GM18870 (cell line): ENCODE data around the gene TSHR.
"Not testable (repeated sequence)": the region's sequence is repeated elsewhere in the genome, so short reads cannot be mapped to it uniquely, and the experiment has no call there.

Experiments used
- ATAC-seq: cut with Tn5 transposase; IDR thresholded peaks from one replicate; pipeline ENCODE4 v1.9.1; 2021; ENCODE audit warnings: moderate library complexity; ENCODE audit not compliant: unreplicated experiment

The TSHR gene

GRCh38 chr14:80992580-80992979, 37.2 kb downstream of the TSHR start:
- no peak for ATAC-seq

- ATAC-seq: peak; percentile 80
These were observed 40.9 kb downstream of the TSHR start for GRCh38 chr14:80996049-80996901.

DNA sequence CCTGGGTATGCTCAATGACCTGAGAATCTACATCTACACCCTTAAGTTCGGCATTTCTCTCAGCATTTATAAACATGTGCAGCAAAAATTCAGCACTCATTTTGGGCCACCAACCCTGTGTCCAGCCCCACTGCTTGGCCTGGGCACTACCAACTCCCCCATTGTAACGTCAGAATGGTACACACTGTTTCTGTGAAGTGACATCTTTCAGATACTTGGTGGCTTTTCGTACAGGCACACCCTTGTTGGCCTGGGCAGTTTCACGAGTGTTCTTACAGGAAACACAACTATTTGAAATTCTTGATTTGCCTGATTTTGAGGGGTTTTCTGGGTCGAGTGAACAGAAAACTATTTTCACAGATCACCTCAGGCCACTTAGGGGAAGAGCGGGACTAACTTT, 46.0 kb downstream of the TSHR start:
- ATAC-seq: no peak

DNA sequence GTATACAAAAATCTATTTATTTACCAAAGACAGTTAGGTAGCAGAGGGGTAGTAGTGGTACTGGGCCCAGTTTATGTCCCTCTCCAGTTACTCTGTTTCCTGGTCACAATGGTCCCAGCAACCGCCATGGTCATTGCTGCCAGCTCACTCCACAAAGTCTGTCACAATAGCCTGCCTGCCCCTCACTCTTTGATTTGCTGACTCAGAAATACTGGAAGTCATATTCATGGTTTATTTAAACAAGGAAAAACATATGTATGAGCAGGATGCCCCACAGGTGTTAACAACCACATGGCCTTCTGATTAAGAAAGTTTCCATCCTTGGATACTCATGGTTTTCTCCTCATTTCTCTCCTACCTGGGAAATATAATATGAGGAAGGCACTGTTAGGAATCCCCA, 49.2 kb downstream of the TSHR start:
- ATAC-seq: no peak

GRCh38 chr14:81005540-81006228, 50.3 kb downstream of the TSHR start:
- no peak for ATAC-seq

GRCh38 chr14:81006266-81006665, 50.8 kb downstream of the TSHR start:
- no peak for ATAC-seq

- no peak for ATAC-seq
These were observed 51.7 kb downstream of the TSHR start for GRCh38 chr14:81007131-81007530.

GRCh38 chr14:81009346-81009745, 53.9 kb downstream of the TSHR start:
- ATAC-seq: no peak

- ATAC-seq: no peak
These were observed 62.8 kb downstream of the TSHR start for GRCh38 chr14:81018251-81018650.

DNA sequence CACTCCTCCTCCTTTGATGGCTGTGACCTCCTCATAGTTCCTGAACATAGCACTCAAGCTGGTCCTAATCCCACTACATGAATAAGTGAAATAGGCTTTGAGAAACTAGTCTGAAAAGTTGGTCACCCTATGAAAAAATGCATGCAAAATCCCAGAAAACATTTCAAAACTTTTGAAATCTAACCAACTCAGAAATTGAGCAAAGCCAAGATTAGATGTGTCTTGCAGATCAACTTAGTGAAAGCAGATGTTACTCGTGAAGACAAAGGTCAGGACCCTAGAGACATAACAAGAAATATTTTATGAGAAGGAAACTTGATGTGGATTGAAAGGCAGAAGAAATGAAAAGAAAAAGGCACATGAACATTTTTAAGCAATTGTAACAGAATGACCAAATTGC, 63.3 kb downstream of the TSHR start:
- ATAC-seq: no peak

GRCh38 chr14:81019113-81019512, 63.7 kb downstream of the TSHR start:
- not testable (repeated sequence) for ATAC-seq

DNA sequence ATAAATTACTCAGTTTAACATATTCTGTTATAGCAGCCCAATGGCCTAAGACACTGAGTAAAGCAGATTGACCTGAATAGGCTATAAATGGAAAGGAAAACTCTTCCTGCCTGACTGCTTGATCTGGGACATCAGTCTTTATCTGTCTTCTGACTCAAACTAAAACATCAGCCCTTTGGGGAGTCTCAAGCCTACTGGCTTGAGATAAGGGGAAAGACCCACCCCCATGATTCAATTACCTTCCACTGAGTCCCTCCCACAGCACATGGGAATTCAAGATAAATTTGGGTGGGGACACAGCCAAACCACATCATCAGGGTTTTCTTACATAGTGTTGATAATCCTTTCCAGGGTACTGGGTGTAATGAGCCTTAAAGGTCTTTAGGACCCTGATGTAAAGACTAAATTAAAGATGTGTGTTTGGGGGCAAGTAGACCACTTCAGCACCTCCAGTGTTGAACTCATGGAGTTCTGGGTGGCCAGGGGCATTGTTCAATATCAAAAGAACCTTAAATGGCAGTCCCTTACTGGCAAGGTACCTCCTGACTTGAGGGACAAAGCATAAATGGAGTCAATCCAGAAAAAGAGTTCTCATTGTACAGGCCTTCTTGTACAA, 67.8 kb downstream of the TSHR start:
- ATAC-seq: no peak

DNA sequence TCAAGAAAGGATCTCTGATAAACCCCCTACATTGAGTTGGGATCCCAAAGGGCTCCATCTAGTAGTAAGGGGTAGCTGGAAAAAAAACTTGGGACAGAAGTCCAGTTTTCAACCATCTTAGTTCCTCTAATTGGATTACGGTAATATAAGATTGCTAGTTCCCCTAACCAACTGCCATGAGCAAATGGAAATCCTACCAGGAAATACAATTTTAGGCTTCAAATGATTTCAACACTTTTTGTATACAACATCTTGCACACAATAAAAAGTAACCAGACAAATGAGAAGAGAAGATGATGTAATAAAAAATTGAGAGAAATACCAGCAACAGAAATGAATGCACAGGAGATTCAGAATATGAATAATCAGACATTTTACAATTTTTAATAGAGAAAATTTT, 73.0 kb downstream of the TSHR start:
- no peak for ATAC-seq

GRCh38 chr14:81031488-81031887, 76.1 kb downstream of the TSHR start:
- ATAC-seq: no peak

- no peak for ATAC-seq
These were observed 78.3 kb downstream of the TSHR start for GRCh38 chr14:81033698-81034240.

DNA sequence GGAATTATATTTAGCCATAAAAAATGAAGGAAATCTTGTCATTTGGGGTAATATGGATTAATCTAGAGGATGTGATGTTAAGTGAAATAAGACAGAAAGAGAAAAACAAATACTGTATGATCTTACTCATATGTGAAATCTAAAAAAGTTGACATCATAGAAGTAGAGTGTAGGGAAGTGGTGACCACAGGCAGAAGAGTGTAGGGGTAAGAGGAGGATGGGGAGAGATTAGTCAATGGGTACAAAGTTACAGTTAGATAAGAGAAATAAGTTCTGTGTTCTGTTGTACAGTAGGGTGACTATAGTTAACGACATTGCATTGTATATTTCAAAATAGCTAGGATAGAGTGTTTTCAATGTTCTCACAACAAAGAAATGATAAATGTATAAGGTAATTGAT, 87.0 kb downstream of the TSHR start:
- no peak for ATAC-seq

DNA sequence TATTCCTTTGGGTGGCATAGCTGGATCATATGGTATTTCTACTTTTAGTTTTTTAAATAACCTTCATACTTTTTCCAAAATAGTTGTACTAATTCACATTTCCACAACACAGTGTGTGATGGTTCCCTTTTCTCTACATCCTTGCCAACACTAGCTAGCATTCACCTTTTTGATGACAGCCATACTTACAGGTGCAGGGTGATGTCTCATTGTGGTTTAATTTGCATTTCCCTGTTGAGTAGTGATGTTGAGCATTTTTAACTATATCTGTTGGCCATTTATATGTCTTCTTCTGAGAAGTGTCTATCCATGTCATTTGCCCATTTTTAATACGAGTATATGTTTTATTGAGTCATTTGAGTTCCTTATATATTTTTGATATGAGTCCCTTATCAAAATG, 96.1 kb downstream of the TSHR start:
- no peak for ATAC-seq

GRCh38 chr14:81054057-81054456, 98.6 kb downstream of the TSHR start:
- not testable (repeated sequence) for ATAC-seq

- no peak for ATAC-seq
These were observed 100.5 kb downstream of the TSHR start for GRCh38 chr14:81055971-81056370.

- no peak for ATAC-seq
These were observed 107.0 kb downstream of the TSHR start for GRCh38 chr14:81062380-81062779.

DNA sequence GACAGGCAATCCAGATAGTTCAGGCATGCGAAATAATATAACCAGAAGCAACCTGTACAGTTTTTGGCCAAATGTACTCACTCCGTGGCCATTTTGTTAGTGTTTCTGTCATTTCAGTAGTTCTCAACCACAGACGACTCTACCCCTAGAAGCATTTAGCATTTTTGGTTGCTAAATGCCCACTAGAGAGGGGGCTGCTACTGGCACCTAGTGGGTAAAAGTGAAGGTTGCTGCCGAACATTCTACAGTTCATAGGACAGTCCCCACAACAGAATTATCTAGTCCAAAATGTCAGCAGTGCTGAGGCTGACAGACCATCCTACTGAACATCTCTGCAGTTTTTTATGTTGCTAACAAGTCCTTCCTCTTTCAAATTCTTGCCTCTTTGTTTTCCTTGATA, 107.4 kb downstream of the TSHR start:
- peak; percentile 75 for ATAC-seq

- ATAC-seq: no peak
These were observed 111.3 kb downstream of the TSHR start for GRCh38 chr14:81066672-81067071.
